GM12892 (cell line): ENCODE measurements around the gene CSRP3.

Source experiments
- POLR2A ChIP-seq: IDR thresholded peaks from 2 replicates; pipeline ENCODE4 v1.6.1; 2011; ENCODE audit warnings: low read depth, low read length, control low read depth
- TAF1 ChIP-seq: IDR thresholded peaks from 2 replicates; pipeline ENCODE4 v1.6.1; 2011; ENCODE audit warnings: low read depth, mild to moderate bottlenecking, control low read depth, low read length, borderline replicate concordance

DNA sequence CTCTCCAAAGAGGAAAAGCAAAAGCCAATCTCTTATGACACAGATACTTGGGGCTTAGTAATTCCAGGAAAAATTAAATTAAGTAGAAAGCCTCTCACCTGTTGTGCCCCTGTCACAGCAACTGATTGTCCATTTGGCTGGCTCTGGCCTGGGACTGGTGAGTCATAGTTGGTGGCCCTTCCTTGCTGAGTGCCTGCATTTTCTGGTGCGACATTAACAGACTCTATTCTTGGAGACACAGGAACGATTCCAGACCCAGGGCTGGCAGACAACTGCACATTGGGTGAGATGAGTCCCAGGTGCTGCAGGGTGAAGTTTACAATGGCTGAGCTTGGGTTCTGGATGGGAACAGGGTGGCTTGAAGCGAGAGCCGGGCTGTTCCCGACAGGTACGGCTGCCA, 23.3 kb upstream of the CSRP3 start:
- TF ChIP-seq POLR2A = no peak
- TF ChIP-seq TAF1 = no peak
